ENCODE results near the gene URAD. TPM values are rescaled to one million over a fixed set of nuclear protein-coding genes. Genes with fewer than 3 reads are reported as not detected.

Gene URAD
- total RNA-seq, 4 donors from 2014 or later = not detected

GRCh38 chr13:27954406-27954851, 34.1 kb downstream of the URAD start:
- 7 to 8% methylated on average over 38 to 40 of the region's 56 CpGs for WGBS, 2 donors
- intact Hi-C loops (cut with DNase I; ENCODE audit: low total_unique reads) = no loop called here
- DNase-seq (ENCODE audit: low spot score in 2 of 2) = no peak

GRCh38 chr13:27953676-27954405, 34.7 kb downstream of the URAD start:
- peak in 1 of 3 donors; percentile 29 for TF ChIP-seq CTCF (IDR thresholded peaks at IDR 0.05)
- no peak for TF ChIP-seq POLR2A (IDR thresholded peaks at IDR 0.05)
- intact Hi-C loops (cut with DNase I; ENCODE audit: low total_unique reads) = no loop called here
- H3K4me3 ChIP-seq (ENCODE audit: low read depth, poor library complexity, severe bottlenecking) = peak overlapping the region; percentile 34
- 2 to 3% methylated on average over 50 to 66 of the region's 71 CpGs for WGBS, 2 donors
- peak; percentile 46 to 91 for DNase-seq (ENCODE audit: low spot score in 2 of 2)

More at GRCh38 chr13:27954406-27954851, 34.1 kb downstream of the URAD start:
- peak overlapping the region; percentile 34 for H3K4me3 ChIP-seq (ENCODE audit: low read depth, poor library complexity, severe bottlenecking)
- no peak for TF ChIP-seq CTCF (IDR thresholded peaks at IDR 0.05)
- TF ChIP-seq POLR2A (IDR thresholded peaks at IDR 0.05) = no peak

GRCh38 chr13:27952876-27953675, 35.4 kb downstream of the URAD start:
- no peak for TF ChIP-seq CTCF (IDR thresholded peaks at IDR 0.05)
- TF ChIP-seq POLR2A (IDR thresholded peaks at IDR 0.05) = no peak
- DNase-seq (ENCODE audit: low spot score in 2 of 2) = no peak
- WGBS, 2 donors = 21 to 32% methylated on average over 30 of the region's 30 CpGs
- intact Hi-C loops (cut with DNase I; ENCODE audit: low total_unique reads) = no loop called here
- H3K4me3 ChIP-seq (ENCODE audit: low read depth, poor library complexity, severe bottlenecking) = peak overlapping the region; percentile 34

GRCh38 chr13:27942972-27943371, 45.5 kb downstream of the URAD start:
- intact Hi-C loops (cut with DNase I; ENCODE audit: low total_unique reads) = no loop called here

More at GRCh38 chr13:27942972-27943371, 45.5 kb downstream of the URAD start:
- no peak overlapping the region for H3K4me3 ChIP-seq (ENCODE audit: low read depth, poor library complexity, severe bottlenecking)
- TF ChIP-seq POLR2A (IDR thresholded peaks at IDR 0.05) = no peak
- no peak for TF ChIP-seq CTCF (IDR thresholded peaks at IDR 0.05)
- WGBS, 2 donors = 77 to 83% methylated on average over 1 of the region's 1 CpG
- no peak for DNase-seq (ENCODE audit: low spot score in 2 of 2)
